PC-3 (cell line): ENCODE measurements around the gene B3GAT1. TPM values are rescaled to one million over a fixed set of nuclear protein-coding genes. Genes with fewer than 3 reads are reported as not detected.
"Not testable (repeated sequence)": the region's sequence is repeated elsewhere in the genome, so short reads cannot be mapped to it uniquely, and the experiment has no call there.

Experiments
- ATAC-seq: fragments of 200-7000 bp; cut with Tn5 transposase; 2 replicates; pipeline ENCODE4 v1.9.1; 2020; ENCODE audit warnings: mild to moderate bottlenecking, moderate library complexity
- BruUV-seq: library from RNA; stranded (reverse); fragments of 400-500 nt; replicated peaks from 2 replicates; lab custom pipeline; 2021; lab: Mats Ljungman, UMichigan
- CTCF ChIA-PET: fragments of 300-600 bp; sonication (Branson Sonifier 250); formaldehyde crosslinking; loops from one replicate; lab custom pipeline; 2022; ENCODE audit warnings: antibody characterized with exemption; lab: Charles Lee
- POLR2A ChIA-PET: fragments of 300-600 bp; sonication (Branson Sonifier 250); formaldehyde crosslinking; loops from one replicate; lab custom pipeline; 2022; ENCODE audit warnings: antibody characterized with exemption; ENCODE audit not compliant: unreplicated experiment; lab: Charles Lee
- DNase-seq: peaks from one replicate; pipeline ENCODE4 v3.0.0-alpha.2; 2015
- H2AFZ ChIP-seq: fragments of 300-600 bp; sonication (generic); 2 replicates; pipeline ENCODE4 v1.6.0; 2016; ENCODE audit warnings: antibody characterized with exemption, low read length
- H3F3A ChIP-seq: fragments of 300-600 bp; sonication (generic); one replicate; pipeline ENCODE4 v1.6.0; 2017; ENCODE audit warnings: antibody characterized with exemption, low read length, control low read depth, mild to moderate bottlenecking; ENCODE audit not compliant: unreplicated experiment
- H3K27ac ChIP-seq: fragments of 300-600 bp; sonication (generic); 2 replicates; pipeline ENCODE4 v1.5.1; 2016; ENCODE audit warnings: mild to moderate bottlenecking, low read length
- H3K27me3 ChIP-seq: fragments of 300-600 bp; sonication (generic); 2 replicates; pipeline ENCODE4 v1.6.1; 2016; ENCODE audit warnings: low read length, mixed read lengths
- H3K36me3 ChIP-seq: fragments of 300-600 bp; sonication (generic); 2 replicates; pipeline ENCODE4 v1.6.1; 2016; ENCODE audit warnings: low read depth, mixed run types, low read length, mixed read lengths
- H3K4me1 ChIP-seq: fragments of 300-600 bp; sonication (generic); 2 replicates; pipeline ENCODE4 v1.5.1; 2016; ENCODE audit warnings: low read length; ENCODE audit not compliant: insufficient read depth
- H3K4me2 ChIP-seq: fragments of 300-600 bp; sonication (generic); 2 replicates; pipeline ENCODE4 v1.6.0; 2016; ENCODE audit warnings: low read length
- H3K4me3 ChIP-seq: fragments of 300-600 bp; sonication (generic); 2 replicates; pipeline ENCODE4 v1.5.1; 2016; ENCODE audit warnings: mild to moderate bottlenecking, low read length, mixed read lengths
- H3K79me2 ChIP-seq: fragments of 300-600 bp; sonication (generic); 2 replicates; pipeline ENCODE4 v1.6.1; 2017; ENCODE audit warnings: low read length, mixed read lengths
- H3K9ac ChIP-seq: fragments of 300-600 bp; sonication (generic); 2 replicates; pipeline ENCODE4 v1.6.0; 2016; ENCODE audit warnings: mild to moderate bottlenecking, low read length
- H3K9me2 ChIP-seq: fragments of 300-600 bp; sonication (generic); replicated peaks from 2 replicates; pipeline ENCODE4 v1.6.1; 2016; ENCODE audit warnings: mixed run types, low read length, mixed read lengths
- H3K9me3 ChIP-seq: fragments of 300-600 bp; sonication (generic); 2 replicates; pipeline ENCODE4 v1.6.1; 2016; ENCODE audit warnings: low read length, mixed read lengths
- H4K20me1 ChIP-seq: fragments of 300-600 bp; sonication (generic); 2 replicates; pipeline ENCODE4 v1.6.1; 2016; ENCODE audit warnings: low read length, mixed read lengths
- CTCF ChIP-seq: fragments of 300-600 bp; sonication (generic); conservative IDR thresholded peaks from 2 replicates; pipeline ENCODE4 v1.5.1; 2017; ENCODE audit warnings: antibody characterized with exemption, low read depth, mild to moderate bottlenecking, low read length
- EZH2 ChIP-seq: fragments of 300-600 bp; sonication (generic); IDR thresholded peaks from one replicate; pipeline ENCODE4 v1.6.1; 2017; ENCODE audit warnings: antibody characterized with exemption, mild to moderate bottlenecking, low read length; ENCODE audit not compliant: unreplicated experiment
- EZH2phosphoT487 ChIP-seq: fragments of 300-600 bp; sonication (generic); IDR thresholded peaks from 2 replicates; pipeline ENCODE4 v1.6.1; 2018; ENCODE audit warnings: mild to moderate bottlenecking, antibody characterized with exemption, low read length, borderline replicate concordance
- intact Hi-C: fragments of 100-400 bp; cut with micrococcal nuclease; formaldehyde crosslinking; loops from 2 replicates; pipeline ENCODE4 v1.9.0; 2023
- total RNA-seq: library from RNA; depleted of rRNA; stranded (reverse); fragments of >200 nt; gene quantifications from 2 replicates; pipeline ENCODE4 v1.2.3, GENCODE V29; 2014

B3GAT1 gene
- total RNA-seq, 1 experiment from 2014 or later, result not detected

GRCh38 chr11:134346976-134347350 is 65.1 kb downstream of the B3GAT1 start:
- Histone ChIP-seq H2AFZ (no peak overlapping the region), H3K4me1 (no peaks in the 10 kb centered on the region), H3F3A (no peaks in the 10 kb centered on the region), H3K79me2 (no peaks in the 10 kb centered on the region), H3K4me2 (no peak overlapping the region), H3K9me2 (no peaks in the 10 kb centered on the region), H3K9me3 (0 out of 2 replicates have a peak, but pooled peaks cover 4% of the 10 kb centered on the region), H4K20me1 (no peaks in the 10 kb centered on the region), H3K27ac (no peak overlapping the region), H3K36me3 (no peaks in the 10 kb centered on the region), H3K27me3 (peaks cover 76% of the 10 kb centered on the region), H3K9ac (no peak overlapping the region), H3K4me3 (no peak overlapping the region)
- intact Hi-C loops, result no loop called here
- DNase-seq, result no peak
- BruUV-seq, result no TSS peak
- POLR2A ChIA-PET, result no interaction called here
- no peak for ATAC-seq
- TF ChIP-seq EZH2 (no peak), EZH2phosphoT487 (no peak), CTCF (no peak)
- CTCF ChIA-PET, result no interaction called here

- Histone ChIP-seq H3F3A (no peaks in the 10 kb centered on the region), H3K9ac (no peak overlapping the region), H3K9me2 (no peaks in the 10 kb centered on the region), H3K36me3 (no peaks in the 10 kb centered on the region), H3K27ac (no peak overlapping the region), H3K27me3 (peaks cover 70% of the 10 kb centered on the region), H3K9me3 (0 out of 2 replicates have a peak, but pooled peaks cover 4% of the 10 kb centered on the region), H2AFZ (no peak overlapping the region), H3K79me2 (no peaks in the 10 kb centered on the region), H4K20me1 (no peaks in the 10 kb centered on the region), H3K4me1 (no peaks in the 10 kb centered on the region), H3K4me2 (no peak overlapping the region), H3K4me3 (no peak overlapping the region)
- intact Hi-C loops, result no loop called here
- DNase-seq (no peak), ATAC-seq (no peak)
- no TSS peak for BruUV-seq
- POLR2A ChIA-PET, result no interaction called here
- TF ChIP-seq EZH2, result no peak
- no peak for TF ChIP-seq EZH2phosphoT487
- no peak for TF ChIP-seq CTCF
- CTCF ChIA-PET, result no interaction called here
Observed at GRCh38 chr11:134346101-134346975, 65.7 kb downstream of the B3GAT1 start.

- H2AFZ ChIP-seq, result no peak overlapping the region
- no peaks in the 10 kb centered on the region for H3F3A ChIP-seq
- H3K4me3 ChIP-seq, result no peak overlapping the region
- ATAC-seq, result no peak
- POLR2A ChIA-PET, result no interaction called here
- H4K20me1 ChIP-seq, result no peaks in the 10 kb centered on the region
- DNase-seq, result no peak
- H3K9me3 ChIP-seq, result 0 out of 2 replicates have a peak, but pooled peaks cover 4% of the 10 kb centered on the region
- peaks cover 62% of the 10 kb centered on the region for H3K27me3 ChIP-seq
- TF ChIP-seq EZH2phosphoT487, result no peak
- TF ChIP-seq CTCF, result no peak
- no peak for TF ChIP-seq EZH2
- H3K36me3 ChIP-seq, result no peaks in the 10 kb centered on the region
- no peaks in the 10 kb centered on the region for H3K4me1 ChIP-seq
- no peak overlapping the region for H3K4me2 ChIP-seq
- H3K9ac ChIP-seq, result no peak overlapping the region
- intact Hi-C loops, result no loop called here
- no peaks in the 10 kb centered on the region for H3K9me2 ChIP-seq
- CTCF ChIA-PET, result no interaction called here
- BruUV-seq, result no TSS peak
- H3K79me2 ChIP-seq, result no peaks in the 10 kb centered on the region
- H3K27ac ChIP-seq, result no peak overlapping the region
Observed at GRCh38 chr11:134345237-134345550, 66.8 kb downstream of the B3GAT1 start.

- H3K27ac ChIP-seq, H3F3A ChIP-seq, intact Hi-C loops, CTCF ChIA-PET, H3K4me2 ChIP-seq, POLR2A ChIA-PET, H3K9ac ChIP-seq, DNase-seq, H3K9me2 ChIP-seq, BruUV-seq, H3K4me3 ChIP-seq, H3K79me2 ChIP-seq, H3K4me1 ChIP-seq, H4K20me1 ChIP-seq, H2AFZ ChIP-seq, H3K36me3 ChIP-seq, ATAC-seq, H3K9me3 ChIP-seq: not testable (repeated sequence)
- peaks cover 56% of the 10 kb centered on the region for H3K27me3 ChIP-seq
Observed at GRCh38 chr11:134344497-134345236, 67.4 kb downstream of the B3GAT1 start.
